MM.1S (cell line): ENCODE measurements around the gene FXR2.

ENCODE experiments used
- CTCF ChIP-seq: fragments of 300-600 bp; sonication (generic); IDR thresholded peaks from 2 replicates; pipeline ENCODE4 v1.5.1; 2016; ENCODE audit warnings: antibody characterized with exemption, low read length, mixed read lengths
- EZH2 ChIP-seq: fragments of 300-600 bp; sonication (generic); optimal IDR thresholded peaks from 2 replicates; pipeline ENCODE3; 2017; ENCODE audit warnings: low read depth, mild to moderate bottlenecking, antibody characterized with exemption, low read length, mixed read lengths

DNA sequence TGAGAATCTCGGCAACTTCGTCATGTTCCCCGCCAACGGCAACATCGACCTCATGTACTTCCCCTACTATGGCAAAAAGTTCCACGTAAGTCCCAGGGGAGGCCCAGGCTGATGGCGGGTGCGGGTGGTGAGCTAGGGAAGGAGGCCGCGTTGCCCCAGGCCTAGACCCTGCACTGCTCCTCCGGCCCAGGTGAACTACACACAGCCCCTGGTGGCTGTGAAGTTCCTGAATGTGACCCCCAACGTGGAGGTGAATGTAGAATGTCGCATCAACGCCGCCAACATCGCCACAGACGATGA, 40.8 kb upstream of the FXR2 start:
- TF ChIP-seq CTCF (no peak), EZH2 (no peak)
